ENCODE data around the gene VIL1.

The VIL1 gene

DNA sequence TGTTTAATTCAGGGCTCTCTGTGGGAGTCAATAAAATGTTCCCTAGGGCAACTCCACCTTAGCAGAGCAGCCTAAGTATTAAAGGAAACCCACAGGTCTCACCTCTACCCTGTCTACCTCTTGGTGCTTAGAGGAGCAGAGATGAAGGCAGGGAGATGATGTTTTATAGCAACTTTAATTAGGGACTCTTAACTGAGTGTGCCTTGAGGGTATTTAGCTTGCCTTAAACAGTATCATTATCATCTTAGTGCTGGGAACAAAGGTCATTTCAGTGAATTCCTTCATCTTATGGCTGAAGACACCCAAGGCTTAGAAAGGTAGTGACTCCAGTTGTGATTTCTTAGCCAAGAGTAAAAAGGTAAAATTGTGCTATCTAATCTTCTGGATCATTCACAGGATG lies 26.7 kb downstream of the VIL1 start:
- no peak for DNase-seq

DNA sequence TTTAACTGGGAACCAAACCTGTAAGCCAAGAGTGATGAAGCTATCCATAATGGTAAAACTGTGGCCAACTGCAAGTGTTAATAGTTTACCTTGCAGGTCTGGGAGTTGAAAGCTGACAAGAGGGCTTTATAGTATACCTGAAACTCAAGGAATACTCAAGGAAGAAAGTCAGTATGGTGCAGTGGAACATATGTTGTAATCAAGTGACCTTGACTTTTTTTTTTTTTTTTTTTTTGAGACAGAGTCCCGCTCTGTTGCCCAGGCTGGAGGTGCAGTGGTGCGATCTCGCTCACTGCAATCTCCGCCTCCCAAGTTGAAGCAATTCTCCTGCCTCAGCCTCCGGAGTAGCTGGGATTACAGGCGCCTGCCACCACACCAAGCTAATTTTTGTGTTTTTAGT lies 27.6 kb downstream of the VIL1 start:
- DNase-seq = no peak

DNA sequence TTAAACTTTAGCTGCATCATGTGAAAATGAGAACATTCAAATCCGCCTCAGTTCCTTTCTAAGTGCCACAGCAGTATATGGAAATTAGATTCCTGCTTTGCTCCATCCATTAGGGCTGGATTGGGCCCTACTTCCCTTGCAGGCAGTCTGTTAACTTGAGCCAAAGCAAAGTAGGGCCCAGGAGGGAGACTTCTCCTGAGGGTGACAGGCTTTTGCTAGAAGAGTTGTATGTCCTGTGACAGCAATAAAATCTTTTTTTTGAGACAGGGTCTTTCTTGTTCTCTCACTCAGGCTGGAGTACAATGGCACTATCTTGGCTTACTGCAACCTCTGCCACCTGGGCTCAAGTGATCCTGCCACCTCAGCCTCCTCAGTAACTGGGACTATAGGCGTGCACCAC lies 28.1 kb downstream of the VIL1 start:
- no peak for DNase-seq

DNA sequence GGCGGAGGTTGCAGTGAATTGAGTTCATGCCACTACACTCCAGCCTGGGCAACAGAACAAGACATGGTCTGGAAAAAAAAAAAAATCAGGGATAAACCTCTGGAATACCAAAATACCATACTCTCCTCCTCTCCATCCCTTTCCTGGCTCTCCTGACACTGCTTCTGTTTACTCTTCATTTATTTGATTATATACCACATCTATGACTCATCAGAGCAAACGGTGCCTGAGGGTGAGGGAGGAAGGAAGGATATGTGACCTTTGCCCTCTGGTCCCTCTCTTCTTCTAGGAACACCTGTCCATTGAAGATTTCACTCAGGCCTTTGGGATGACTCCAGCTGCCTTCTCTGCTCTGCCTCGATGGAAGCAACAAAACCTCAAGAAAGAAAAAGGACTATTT lies 30.0 kb downstream of the VIL1 start:
- DNase-seq = peak; percentile 53

DNA sequence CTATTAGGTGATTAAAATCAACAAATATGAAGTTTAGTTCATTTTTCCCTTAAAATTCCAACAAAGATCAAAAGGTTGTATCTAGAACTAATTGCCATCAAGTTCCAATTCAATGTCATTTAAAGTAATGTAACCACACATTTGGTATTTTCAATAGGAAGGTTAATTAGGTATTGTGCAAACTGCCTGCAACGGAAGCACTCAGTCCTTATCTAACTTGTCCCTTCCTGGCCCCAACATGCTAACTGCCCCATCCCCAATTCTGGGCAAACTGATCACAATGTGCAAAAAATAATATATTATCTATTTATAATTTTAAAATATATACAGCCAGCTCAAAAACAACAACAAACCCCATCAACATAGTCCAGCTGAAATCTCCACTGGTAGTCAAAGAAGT lies 33.2 kb downstream of the VIL1 start:
- DNase-seq = no peak

DNA sequence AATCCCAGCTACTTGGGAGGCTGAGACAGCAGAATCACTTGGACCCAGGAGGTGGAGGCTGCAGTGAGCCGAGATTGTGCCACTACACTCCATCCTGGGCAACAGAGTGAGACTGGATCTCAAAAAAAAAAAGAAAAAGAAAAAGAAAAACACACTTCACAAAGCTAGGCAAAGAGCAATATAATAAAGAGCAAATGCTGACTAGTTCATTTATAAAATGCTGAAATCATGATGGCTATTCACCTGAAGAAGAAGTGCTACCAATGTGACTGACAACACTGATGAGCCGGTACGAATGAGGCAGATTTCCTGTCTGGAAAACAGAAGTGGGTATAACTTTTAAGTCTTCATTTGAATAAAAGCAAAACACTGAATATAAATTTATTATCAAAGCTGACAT lies 37.9 kb downstream of the VIL1 start:
- DNase-seq = no peak

DNA sequence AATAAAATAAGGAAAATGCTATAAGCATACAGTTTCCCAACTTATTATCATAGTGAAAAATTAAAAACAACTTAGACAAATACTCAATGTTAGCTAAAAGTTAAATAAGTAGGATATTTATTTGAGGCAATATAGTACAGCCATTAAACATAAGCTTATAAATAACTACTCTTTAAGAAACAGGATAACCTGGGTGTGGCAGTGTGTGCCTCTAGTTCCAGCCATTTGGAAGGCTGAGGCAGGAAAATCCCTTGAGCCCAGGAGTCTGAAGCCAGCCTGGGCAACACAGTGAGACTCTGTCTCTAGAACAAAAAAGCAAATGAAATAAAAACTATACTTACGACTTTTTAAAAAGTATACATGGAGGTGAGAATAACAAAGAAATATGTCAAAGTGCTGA lies 39.7 kb downstream of the VIL1 start:
- DNase-seq = no peak

DNA sequence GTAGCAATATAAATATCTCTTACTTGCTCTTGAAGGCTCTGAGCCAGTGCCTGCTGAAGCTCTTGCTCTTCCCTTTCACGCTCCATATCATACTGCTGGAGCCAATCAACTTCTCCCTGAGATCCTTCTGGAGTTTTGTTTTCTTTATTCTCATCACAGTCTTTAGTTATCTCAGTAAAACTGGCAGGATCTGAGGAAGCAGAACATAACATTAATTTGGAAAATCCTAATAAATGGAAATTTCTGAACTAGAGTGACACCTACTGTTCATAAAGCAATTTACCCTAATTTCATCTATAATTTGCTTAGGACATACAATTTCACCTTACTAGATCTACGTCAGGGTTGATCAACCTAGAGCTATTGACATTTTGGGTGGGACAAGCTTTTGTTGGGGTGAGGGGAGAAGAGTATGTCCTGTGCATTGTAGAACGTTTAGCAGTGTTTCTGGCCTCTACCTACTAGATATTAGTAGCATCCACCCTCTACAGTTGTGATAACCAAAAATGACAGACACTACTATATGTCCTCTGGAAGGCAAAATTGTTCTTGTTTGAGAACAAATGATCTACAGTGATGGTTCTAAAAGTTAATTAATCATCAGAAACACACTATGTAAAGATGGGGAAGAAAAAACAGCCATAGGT lies 47.2 kb downstream of the VIL1 start:
- DNase-seq = peak; percentile 39

DNA sequence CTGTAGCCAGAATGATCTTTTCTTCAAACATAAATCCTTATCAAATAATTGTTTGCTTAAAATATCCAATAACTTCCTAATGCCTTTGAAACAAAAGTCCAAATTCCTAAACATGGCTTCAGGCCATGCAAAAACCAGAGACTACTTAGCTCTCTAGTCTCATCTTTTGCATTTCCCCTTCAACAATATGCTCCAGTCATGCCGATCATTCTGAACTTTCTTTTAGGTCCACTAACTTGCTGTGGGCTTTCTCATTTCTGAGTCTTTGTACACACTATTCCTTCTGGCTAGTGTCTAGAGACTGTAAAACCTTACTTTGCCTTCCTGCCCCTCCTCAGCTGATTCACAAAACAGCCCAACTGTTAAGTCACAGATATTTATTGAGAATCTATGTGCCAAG lies 51.5 kb downstream of the VIL1 start:
- no peak for DNase-seq

DNA sequence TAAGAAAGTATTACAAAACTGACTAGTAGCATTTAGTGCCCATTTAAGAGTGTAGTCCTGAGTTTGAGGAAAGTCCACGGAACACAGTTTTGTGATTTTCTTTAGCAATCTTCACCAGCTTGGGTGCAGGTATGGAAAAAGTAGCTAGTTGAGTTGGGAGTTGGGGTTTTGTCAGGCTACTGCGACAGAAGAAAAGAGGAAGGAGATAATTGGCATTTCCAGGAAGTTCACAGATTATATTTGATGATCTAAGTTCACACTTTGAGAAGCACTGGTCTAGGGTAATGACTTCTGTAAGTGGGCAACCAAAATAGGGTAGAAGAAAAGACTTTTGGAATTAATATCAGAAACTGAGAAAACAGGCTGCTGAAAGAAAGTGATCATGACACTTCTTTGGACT lies 52.1 kb downstream of the VIL1 start:
- DNase-seq = no peak

DNA sequence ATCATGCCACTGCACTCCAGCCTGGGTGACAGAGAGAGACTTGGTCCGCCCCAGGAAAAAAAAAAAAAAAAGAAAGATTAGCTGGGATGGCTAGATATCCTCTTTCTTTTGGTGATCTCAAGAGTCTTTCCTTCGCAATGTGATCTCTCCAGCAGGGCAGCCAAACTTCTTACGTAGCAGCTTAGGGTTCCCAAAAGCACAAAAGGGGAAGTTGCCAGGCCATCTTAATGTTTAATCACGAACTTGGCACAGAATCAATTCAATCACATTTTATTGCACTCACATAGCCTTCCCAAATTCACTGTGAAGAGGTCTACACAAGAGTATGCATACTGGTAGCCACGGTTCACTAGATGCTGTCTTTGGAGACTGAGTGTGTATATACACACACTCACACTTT lies 53.1 kb downstream of the VIL1 start:
- DNase-seq = no peak

DNA sequence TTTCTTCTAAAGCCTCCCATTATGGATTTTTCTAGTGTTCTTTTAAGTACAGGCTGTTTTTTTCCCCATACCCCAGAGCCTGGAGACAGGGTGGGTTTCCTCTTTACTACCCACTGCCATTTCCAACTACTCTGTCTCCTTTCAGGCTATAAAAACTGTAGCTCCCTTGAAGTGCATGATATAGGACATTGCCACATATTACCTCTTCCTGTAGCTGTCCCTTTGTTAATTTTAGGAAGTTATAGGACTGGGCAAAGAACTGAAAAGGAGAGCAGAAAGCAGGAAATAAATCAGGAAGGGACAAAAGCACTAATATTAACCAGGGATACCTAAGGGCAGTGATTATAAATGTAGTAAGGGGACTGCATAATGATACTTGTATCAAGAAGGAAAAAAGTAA lies 54.1 kb downstream of the VIL1 start:
- DNase-seq = no peak

DNA sequence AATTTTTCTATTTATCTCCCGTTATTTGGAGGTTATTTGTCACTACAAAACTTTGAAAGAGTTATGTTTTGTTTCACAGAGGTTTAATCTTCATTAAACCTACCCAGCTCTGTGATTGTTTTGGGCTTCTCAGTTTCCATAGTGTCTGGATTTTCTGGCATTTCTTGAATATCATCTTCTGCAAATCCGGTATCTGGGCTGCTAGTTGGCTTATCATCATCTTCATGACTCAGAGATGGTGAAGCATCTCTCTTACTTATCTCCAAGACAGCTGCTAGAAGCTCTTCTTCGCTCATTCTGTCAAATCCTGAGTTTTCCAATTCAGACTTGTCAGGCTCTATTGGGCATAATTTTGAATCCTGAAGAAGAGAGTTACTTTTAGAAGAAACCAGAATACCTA lies 55.6 kb downstream of the VIL1 start:
- DNase-seq = no peak

DNA sequence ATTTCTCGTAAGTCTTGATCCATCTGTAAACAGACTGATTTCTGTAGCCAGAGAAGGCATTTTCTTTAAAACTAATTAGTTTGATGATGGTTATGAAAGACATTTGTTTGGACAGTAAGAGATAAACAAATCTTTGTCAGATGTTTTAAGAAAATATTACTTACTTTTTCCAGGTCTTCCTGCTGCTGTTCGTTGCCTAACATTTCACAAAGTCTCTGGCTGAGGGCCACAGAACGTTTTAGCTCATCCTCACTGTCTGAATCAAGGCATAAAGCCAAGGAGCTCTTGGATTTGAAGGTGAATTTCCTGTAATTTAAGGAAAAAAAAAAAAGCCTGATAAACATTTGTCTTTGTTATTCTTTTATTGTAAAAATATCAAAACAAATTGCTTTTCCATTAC lies 57.8 kb downstream of the VIL1 start:
- DNase-seq = peak; percentile 12

DNA sequence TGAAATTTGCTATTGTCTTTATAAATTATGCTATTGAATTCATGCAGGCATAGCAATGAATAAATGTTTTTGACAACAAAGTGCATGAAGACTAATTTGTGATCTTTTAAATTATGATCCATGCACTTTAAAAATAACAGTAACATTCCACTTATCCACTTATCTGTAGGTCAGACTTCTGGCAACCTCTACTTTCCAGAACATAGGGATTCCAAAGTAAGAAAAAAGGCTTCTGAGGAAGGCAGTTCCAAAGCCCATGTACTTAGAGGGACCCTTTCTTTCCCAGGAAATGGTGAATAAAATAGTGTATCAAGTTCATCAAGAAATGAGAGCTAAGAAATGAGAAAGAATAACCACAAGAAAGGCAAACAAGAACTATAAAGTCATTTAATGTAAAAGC lies 58.3 kb downstream of the VIL1 start:
- no peak for DNase-seq

DNA sequence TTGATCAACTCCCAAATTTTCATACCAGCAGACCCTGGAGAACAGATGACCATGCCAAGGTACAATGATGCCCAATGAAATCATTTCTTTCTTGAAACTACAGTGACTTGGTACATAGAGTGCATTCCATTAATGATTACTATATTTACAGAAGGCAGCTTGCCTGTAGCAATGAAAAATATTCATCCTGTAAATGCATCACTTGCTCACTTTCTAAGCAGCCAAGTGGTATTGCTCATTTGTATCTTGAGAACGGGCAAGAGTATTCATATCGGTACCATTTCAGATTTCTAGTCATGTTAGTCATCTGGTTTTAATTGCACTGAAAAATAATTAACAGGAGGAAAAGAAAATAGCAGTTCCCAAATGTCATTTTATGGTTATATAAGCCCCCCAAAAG lies 59.6 kb downstream of the VIL1 start:
- no peak for DNase-seq

DNA sequence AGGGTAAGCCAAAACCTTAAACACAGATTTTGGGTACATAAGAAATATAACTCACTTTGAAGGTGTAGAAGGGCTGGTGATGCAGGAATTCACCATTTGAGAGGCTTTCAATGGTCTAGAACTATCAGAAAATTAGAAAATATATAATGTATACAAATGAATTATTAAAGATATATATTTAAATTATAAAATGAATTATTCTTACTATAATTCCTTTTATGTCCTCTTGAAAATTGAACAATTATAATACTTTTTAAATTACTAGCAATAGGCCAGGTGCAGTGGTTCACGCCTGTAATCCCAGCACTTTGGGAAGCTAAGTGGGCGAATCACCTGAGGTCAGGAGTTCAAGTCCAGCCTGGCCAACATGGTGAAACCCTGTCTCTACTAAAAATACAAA lies 60.7 kb downstream of the VIL1 start:
- no peak for DNase-seq

DNA sequence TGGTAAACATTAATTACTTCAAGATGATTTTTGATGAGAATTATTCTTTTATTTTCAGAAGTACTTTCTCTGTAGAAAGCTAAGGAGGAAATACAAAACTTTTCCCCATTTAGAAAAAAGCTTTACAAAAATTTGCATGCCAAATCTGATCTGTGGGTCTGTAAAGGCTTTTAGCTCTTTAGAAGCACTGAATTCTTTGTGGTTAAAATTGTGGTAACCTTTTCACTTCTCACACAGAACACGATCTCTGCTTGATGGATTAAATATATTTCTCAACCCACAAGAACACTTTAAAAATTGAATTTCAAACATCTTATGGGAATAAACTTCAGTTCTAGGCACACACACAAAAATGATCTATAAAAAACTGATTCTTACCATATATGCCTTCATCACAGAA lies 63.7 kb downstream of the VIL1 start:
- DNase-seq = no peak

DNA sequence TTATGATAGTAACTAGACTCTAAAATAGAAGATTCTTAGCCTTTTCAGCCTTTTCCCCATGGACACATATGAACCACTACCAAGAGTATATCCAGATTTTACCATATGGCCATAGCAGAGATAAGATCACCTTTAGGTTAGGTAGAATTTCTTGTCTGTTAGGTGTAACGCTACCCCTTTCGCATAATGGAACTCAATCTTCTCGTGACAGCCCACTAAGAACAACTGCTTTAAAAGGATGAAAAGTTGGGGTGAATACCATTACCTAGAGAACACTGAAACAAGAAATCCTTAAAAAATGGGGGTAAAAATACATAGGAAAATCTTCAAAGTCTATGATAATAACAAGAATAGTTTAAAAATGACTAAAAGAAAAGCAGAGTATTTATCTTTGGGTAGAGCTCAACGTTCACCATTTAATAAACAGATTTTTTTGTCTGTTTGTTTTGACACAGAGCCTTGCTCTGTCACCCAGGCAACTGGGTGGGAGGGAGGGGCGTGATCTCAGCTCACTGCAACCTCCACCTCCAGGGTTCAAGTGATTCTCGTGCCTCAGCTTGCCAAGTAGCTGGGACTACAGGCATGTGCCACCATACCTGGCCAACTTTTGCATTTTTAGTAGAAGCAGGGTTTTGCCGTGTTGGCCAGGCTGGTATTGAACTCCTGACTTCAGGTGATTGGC lies 67.2 kb downstream of the VIL1 start:
- DNase-seq = no peak

DNA sequence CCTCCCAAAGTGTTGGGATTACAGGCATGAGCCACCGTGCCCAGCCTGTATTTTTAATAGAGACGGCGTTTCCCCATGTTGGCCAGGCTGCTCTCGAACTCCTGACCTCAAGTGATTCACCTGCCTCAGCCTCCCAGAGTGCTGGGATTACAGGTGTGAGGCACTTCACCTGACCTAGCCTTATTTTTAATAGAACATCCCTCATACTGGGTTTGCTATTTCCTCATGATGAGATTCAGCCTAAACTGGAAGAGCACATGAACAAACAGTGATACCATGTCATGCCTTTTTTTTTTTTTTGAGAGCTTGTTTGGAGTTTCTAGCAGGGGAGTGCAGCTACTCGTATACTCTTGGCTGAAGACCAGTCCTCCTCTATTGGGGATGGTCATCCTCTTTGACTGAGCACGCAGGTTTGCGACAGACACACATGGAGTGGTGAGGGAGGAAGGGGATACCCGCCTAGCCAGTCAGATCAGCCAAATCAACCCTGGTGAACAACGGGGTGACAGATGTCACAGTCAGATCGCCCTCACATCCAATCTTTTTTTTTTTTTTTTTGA lies 81.7 kb downstream of the VIL1 start:
- DNase-seq = no peak

DNA sequence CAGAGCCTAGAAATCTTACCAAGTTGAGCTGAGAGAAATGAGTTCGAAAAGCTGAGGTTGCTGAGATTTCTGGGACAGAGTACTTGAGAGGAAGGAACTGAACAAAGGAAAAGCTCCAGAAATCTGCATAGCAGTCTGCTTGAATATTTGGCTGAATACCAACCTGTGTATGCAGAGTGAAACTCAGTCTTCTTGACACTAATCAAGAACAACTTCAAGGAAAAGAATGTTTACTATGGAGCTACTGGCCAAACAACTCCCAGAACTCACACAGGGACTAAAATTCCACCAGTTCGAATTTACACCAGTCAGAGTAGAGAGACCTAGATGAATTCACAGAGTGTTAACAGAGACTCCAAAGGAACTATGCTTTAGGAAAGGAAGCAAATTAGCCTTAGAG lies 82.7 kb downstream of the VIL1 start:
- no peak for DNase-seq

Data from HCEC 1CT (cell line).